AG10803 (cell line): ENCODE data around the gene LSAMP.

ENCODE experiments used
- DNase-seq: peaks from one replicate; pipeline ENCODE4 v3.0.0; 2010; ENCODE audit warnings: low read depth
- H3K4me3 ChIP-seq: 2 replicates; pipeline ENCODE4 v1.5.1; 2011; ENCODE audit warnings: mild to moderate bottlenecking, low read length, control low read depth
- CTCF ChIP-seq: conservative IDR thresholded peaks from 2 replicates; pipeline ENCODE4 v1.5.1; 2011; ENCODE audit warnings: mild to moderate bottlenecking, low read length, control low read depth, inconsistent platforms

The LSAMP gene

DNA sequence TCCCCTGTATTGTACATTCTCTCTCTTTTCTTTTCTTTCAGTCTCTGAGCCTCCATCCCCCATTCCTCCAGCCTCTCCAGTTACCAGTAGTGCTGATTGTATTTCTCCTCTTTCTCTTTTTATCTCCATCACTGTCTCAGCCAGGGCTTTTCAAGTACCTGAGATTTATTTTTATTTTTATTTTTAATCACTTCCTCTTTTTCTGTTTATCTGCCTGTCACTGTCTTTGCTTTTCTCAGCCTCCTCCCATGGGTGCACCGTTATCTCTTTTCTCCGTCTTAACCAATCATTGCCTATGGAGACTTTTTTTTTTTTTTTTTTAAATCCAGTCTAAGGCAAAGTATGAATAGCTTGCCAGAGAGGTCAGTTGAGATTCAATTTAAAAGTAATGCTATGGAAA lies 462.7 kb downstream of the LSAMP start:
- no peak for DNase-seq
- no peak for TF ChIP-seq CTCF
- no peak overlapping the region for H3K4me3 ChIP-seq

DNA sequence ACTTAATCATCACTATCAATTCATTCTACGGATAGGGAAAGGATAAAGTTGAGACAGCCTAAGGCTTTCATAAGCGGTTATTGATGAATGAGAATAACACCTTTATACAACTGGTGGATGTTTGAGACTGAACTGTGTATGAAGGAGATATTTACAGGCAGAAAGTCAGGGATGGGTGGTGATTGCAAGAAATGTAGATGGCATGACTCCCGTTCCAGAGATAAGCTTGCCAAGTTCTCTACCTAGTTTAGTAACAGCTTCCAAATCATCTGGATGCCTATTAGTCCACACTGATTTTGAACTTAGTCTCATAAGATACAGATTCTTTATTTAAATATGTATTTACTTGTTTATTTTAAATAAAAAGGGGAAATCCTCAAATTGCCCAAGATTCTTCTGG lies 463.2 kb downstream of the LSAMP start:
- DNase-seq, result no peak
- no peak overlapping the region for H3K4me3 ChIP-seq
- no peak for TF ChIP-seq CTCF

- no peak for TF ChIP-seq CTCF
- no peak overlapping the region for H3K4me3 ChIP-seq
- DNase-seq, result no peak
Measured at GRCh38 chr3:115980709-115981108, 464.6 kb downstream of the LSAMP start.

GRCh38 chr3:115977866-115978265 lies 467.4 kb downstream of the LSAMP start:
- DNase-seq, result no peak
- TF ChIP-seq CTCF, result no peak
- no peak overlapping the region for H3K4me3 ChIP-seq

- no peak for DNase-seq
- TF ChIP-seq CTCF, result no peak
- H3K4me3 ChIP-seq, result no peak overlapping the region
Measured at GRCh38 chr3:115975796-115976195, 469.5 kb downstream of the LSAMP start.

DNA sequence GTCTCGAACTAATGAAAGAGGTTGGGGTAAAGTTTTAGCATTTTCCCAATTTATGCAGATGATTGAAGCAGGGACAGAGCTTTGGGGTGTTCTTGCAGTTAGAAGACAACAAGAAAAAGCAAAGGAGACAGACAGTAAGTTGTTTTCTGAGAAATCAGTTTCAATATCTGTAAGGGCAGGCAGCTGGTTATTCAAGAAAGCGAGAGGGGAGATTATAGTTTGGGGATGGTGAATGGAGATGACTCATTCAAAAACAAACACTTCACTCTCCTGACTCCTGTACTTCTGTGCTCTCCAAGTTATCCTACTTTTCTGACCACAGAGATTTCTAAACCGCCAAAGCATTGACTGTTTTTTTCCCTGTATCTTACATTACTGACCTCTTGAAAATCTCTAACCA lies 469.9 kb downstream of the LSAMP start:
- TF ChIP-seq CTCF, result no peak

DNA sequence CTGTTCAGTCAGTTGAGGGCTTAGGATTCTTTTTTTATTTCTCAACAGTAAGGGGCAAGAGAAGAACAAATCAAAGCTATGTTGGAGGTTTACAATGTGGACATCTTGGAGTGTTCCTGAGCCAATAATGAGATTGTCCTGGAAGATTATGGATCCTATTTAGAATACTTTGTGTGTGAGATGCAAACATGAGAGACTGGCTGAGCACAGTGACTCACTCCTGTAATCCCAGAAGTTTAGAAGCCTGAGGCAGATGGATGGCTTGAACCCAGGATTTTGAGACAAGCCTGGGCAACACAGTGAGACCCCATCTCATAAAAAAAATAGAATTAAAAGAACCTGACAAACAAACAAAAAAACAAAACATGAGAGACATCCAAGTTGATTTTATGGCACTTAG lies 470.3 kb downstream of the LSAMP start:
- no peak for TF ChIP-seq CTCF
- H3K4me3 ChIP-seq, result no peak overlapping the region
- DNase-seq, result no peak

More for the DNA sequence above, 469.9 kb downstream of the LSAMP start:
- no peak overlapping the region for H3K4me3 ChIP-seq
- DNase-seq, result peak; percentile 26
